ELF-1 (cell line): Measurements from ENCODE around the gene KAZN.
"Not testable (repeated sequence)": the region's sequence is repeated elsewhere in the genome, so short reads cannot be mapped to it uniquely, and the experiment has no call there.

ENCODE experiments used
- DNase-seq: peaks from one replicate; pipeline ENCODE4 v3.0.0-alpha.2; 2016; ENCODE audit warnings: low read depth, low spot score

The KAZN gene

DNA sequence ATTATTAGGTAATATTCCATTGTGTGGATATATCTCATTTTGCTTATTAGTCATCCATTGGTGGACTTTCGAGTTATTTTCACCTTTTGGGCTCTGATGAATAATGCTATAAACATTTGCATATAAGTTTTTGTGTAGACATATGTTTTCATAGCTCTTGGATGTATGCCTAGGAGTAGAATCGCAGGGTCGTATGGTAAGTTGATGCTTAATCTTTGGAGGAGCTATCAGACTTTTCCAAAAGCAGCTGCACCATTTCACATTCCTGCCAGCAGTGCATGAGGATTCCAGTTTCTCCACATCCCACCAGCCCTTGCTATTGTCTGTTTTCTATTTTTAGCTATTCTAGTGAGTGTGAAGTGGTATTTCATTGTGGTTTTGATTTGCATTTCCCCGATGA, 434.8 kb downstream of the KAZN start:
- DNase-seq: no peak

DNA sequence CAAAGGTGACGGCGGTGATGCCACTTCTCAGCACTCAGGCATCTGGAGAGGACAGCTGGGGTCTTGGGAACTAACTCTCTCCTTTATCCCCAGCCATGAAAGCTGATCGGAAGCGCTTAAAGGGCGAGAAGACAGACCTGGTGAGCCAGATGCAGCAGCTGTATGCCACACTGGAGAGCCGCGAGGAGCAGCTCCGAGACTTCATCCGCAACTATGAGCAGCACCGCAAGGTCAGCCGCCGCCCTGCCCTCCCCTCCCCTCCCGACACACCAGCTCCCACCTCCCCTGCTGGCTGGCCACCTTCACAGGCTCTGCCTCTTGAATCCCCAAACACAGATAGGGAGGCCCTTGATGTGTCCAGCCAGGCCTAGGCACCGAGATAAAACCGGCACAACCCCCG, 436.2 kb downstream of the KAZN start:
- no peak for DNase-seq

DNA sequence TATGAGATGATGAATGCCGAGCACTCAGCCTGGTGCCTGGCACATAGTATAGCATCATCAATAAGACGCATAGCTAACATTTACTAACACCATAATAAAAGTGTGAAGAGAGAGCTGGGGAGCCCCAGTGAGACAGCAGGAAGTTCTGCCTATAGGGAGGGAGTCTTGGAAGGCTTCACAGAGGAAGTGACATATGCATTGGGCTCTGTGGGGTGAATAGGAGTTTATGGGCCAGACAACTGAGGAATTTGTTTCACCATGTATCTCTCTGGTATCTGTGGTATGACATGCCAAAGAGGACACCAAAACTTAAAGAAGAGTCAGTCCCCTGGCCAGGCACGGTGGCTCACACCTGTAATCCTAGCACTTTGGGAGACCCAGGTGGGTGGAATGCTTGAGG, 436.8 kb downstream of the KAZN start:
- no peak for DNase-seq

DNA sequence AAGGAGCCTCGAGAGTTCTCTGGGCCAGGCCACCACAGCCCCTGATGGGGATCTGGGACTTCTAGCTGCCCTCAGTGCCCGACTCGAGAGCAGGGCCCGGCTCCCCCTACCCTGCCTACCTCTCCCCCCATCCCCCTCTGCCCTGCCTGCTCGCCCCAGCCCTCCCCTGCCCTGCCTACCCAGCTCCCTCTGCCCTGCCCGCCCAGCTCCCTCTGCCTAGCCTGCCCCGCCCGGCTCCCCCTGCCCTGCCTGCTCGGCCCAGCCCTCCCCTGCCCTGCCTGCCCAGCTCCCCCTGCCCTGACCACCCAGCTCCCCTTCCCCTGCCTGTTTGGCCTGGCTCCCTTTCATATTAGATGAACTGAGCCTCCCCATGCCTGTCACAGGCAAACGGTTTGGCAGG, 437.6 kb downstream of the KAZN start:
- no peak for DNase-seq

GRCh38 chr1:15038232-15039016, 439.9 kb downstream of the KAZN start:
- peak; percentile 50 for DNase-seq

DNA sequence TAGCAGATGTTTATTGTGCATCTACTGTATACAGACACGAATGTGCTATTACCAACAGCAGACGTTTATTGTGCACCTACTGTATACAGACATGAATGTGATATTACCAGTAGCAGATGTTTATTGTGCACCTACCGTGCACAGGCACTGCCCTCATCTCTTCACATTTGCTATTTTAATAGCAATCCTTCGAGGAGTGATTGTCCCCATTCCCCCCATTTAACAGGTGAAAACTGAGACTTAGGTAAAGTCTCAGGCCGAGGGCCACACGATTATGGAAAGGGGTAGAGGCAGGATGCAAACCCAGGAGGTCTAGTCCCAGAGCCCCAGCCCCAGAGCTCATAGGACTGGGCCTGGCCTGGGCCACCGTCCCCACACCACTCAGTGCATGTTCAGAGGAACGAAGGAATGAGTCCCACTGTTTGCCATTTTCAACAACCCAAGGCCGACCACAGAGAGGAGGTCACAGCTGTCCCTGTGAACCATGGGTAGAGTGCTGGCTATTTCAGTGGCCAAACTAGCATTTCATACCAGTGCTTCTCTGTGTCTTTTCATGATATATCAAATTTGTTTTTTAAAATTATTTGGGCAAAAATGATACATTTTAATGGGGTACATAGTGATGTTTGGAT, 440.6 kb downstream of the KAZN start:
- no peak for DNase-seq

- DNase-seq: no peak
These were observed 441.4 kb downstream of the KAZN start for GRCh38 chr1:15039901-15040300.

DNA sequence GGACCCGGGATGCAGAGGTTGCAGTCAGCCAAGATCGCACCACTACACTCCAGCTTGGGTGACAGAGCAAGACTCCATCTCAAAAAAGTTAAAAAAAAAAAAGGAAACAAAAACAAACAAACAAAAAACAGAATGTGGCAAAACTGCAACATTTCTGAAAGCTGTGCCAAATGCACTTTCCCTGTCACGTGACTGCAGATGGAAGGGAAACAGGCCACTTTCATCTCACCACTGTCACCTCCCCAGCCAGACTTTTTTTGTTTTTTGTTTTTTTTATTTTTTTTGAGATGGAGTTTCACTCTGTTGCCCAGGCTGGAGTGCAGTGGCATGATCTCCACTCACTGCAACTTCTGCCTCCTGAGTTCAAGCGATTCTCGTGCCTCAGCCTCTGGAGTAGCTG, 442.2 kb downstream of the KAZN start:
- not testable (repeated sequence) for DNase-seq

- no peak for DNase-seq
These were observed 444.4 kb downstream of the KAZN start for GRCh38 chr1:15042866-15043265.

DNA sequence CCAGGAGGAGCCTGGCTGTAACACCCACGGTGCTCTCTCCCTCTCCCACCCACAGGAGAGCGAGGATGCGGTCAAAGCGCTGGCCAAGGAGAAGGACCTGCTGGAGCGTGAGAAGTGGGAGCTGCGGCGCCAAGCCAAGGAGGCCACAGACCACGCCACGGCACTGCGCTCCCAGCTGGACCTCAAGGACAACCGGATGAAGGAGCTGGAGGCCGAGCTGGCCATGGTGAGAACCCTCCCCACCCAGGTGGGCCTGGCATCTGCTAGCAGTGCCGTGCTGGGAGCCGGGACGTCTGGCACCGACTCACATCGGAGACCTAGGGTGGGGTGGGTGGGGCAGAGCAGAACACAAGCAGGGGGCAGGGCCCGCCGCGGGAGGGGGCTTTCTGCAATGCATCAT, 445.4 kb downstream of the KAZN start:
- DNase-seq: no peak

DNA sequence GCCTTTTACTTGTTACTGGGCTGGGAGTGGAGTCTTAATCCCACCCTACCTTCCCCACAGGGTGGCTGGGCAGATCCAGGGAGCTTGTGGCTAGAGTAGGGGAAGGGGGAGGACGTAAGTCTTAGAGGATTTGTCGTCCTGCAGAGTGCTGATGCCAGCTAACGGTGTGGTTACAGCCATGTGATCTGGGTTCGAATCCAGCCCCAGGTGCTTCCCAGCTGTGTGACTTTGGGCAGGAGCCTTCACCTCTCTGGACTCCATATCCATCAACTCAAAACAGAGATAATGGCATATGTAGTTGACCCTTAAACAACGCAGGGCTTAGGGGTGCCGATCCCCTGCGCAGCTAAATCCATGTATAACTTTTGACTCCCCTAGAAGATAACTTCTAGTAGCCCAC, 446.6 kb downstream of the KAZN start:
- DNase-seq: no peak

GRCh38 chr1:15046487-15047165, 448.1 kb downstream of the KAZN start:
- DNase-seq: peak; percentile 80

- no peak for DNase-seq
These were observed 448.8 kb downstream of the KAZN start for GRCh38 chr1:15047237-15047636.

GRCh38 chr1:15048437-15048980, 450.0 kb downstream of the KAZN start:
- no peak for DNase-seq

GRCh38 chr1:15049067-15049466, 450.6 kb downstream of the KAZN start:
- DNase-seq: no peak

DNA sequence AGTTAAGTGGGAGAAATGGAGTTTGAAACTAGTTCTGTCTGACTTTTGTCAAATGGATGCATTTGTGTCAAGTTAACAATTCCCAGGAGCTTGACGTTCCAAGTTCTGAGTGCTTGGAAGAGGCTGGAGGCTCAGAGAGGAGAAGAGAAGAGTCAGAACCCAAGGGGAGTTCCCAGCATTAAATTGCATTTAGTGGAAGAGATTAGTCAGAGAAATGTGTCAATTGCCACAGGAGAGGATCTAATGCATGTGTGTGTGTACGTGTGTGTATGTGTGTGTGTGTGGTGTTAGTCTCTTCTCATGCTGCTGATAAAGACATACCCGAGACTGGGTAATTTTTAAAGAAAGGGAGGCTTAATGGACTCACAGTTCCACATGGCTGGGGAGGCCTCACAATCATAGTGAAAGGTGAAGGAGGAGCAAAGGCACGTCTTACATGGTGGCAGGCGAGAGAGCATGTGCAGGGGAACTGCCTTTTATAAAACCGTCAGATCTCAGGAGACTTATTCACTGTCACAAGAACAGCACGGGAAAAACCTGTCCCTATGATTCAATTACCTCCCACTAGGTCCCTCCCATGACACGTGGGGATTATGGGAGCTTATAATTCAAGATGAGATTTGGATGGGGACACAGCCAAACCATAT, 453.5 kb downstream of the KAZN start:
- no peak for DNase-seq

GRCh38 chr1:15053153-15053552, 454.7 kb downstream of the KAZN start:
- DNase-seq: peak; percentile 52

DNA sequence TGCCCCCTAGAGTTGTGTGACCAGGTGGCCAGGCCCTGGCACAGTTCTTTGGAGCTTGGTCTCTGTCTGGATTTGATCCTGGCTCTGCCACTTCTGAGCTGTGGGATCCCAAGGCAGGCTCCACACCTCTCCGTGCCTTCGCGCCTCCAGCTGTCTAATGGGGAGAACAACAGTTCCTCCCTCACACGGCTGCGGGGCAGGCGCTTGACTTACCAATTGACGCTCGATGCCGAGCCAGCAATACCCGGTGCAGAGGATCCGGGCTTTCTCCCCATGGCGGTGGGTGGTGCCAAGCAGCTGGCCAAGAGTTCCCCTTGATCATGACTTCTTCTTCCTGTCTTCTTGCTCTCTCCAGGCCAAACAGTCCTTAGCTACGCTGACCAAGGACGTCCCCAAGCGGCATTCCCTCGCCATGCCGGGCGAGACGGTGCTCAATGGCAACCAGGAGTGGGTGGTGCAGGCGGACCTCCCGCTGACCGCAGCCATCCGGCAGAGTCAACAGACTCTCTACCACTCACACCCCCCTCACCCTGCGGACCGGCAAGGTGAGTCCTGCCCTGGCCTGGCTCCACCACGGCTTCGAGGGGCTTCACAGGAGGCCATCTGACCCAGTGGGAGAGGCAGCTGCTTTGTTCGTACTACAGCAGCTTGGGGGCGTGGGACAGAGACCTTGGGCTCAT, 457.4 kb downstream of the KAZN start:
- no peak for DNase-seq

DNA sequence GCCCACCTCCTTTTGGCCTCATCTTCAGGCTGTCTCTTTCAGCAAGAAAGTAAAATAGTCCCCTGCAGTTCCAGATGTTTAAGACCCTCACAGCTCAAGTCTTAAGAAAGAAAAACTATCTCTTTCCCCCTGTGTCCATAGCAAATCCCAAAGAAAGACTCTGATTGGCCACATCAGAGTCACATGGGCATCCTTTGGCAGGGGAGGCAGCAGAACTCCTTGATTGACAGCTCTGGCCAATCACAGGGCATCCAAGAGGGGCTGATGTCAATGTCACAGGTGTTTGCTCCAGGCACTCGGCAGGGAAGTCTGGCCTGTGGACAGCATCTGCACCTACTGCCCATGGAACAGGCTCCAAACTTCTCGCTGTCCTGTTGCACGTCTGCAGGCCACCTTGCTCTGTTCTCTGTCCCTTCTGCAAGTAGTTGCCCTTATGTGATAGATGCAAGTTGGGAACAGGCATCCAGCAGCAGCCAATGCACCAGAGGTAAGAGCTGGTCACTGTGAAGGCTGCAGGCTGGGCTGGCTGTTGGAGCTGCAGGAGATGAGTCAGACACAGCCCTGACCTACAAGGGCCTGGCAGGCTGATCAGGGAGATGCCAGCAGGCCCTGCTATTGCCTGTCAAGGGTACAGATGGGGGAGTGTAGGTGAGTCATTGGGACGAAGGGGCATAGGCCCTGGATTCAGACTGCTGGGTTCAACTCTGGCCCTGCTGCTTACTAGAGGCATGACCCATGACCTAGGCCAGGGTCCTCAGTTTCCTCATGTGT, 458.2 kb downstream of the KAZN start:
- DNase-seq: no peak

DNA sequence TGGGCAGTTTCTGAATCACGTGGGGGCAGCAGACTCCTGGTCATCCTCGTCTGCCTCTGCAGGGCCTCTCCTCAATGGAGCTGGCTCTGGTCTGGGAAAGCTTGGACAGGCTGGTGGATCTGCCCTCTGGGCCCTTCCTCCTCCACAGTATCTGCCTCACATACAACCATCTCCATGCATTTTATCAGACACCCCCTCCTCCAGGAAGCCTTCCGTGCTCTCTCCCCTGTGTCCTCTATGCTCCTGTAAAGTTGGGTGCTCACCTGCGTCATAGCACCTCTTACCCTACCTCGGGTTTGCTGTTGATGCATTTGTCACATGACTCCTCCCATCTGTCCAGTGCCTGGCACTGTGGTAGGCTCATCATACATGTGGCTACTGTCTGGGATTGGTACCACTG, 459.3 kb downstream of the KAZN start:
- DNase-seq: no peak

GRCh38 chr1:15058261-15058660, 459.8 kb downstream of the KAZN start:
- DNase-seq: no peak
